IPS-NIHi7 (cell line): ENCODE results near the gene FLYWCH2.
"Not testable (repeated sequence)": the region's sequence is repeated elsewhere in the genome, so short reads cannot be mapped to it uniquely, and the experiment has no call there.

Experiments used
- DNase-seq: peaks from one replicate; pipeline ENCODE4 v3.0.0; 2012; ENCODE audit warnings: mixed read lengths; ENCODE audit errors: extremely low spot score

Gene FLYWCH2

DNA sequence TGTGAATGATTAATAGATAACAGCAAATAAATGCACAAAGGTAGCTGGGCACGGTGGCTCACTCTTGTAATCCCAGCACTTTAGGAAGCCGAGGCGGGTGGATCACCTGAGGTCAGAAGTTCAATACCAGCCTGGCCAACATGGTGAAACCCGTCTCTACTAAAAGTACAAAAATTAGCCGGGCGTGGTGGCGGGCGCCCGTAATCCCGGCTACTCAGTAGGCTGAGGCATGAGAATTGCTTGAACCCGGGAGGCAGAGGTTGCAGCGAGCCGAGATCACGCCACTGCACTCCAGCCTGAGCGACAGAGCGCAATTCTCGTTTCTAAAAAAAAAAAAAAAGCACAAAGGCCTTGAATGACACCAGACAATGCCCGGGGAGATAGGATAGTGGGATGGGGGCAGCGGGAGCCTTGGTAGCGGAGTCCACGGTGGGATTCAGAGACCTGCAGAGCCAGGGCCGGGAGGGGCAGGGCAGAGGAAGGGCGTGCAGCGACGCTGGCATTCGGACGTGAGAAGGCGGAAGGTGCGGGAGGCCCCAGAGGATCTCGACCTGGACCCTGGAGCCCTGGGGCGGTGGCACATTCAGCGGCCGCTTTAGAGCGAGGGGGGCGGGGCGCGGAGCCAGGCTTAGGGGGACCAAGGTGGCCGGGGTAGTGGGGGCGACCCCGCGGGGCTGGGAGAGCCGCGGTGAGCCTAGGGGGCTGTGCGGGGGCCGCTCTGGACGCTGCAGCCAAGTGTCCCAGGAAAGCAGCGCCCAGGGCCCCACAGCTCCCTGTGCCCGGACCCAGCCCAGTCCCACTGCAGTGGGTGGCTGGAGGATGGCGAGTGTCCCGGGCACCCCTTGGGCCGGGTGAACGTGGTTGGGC, 999 bp upstream of the FLYWCH2 start:
- peak; percentile 42 for DNase-seq

DNA sequence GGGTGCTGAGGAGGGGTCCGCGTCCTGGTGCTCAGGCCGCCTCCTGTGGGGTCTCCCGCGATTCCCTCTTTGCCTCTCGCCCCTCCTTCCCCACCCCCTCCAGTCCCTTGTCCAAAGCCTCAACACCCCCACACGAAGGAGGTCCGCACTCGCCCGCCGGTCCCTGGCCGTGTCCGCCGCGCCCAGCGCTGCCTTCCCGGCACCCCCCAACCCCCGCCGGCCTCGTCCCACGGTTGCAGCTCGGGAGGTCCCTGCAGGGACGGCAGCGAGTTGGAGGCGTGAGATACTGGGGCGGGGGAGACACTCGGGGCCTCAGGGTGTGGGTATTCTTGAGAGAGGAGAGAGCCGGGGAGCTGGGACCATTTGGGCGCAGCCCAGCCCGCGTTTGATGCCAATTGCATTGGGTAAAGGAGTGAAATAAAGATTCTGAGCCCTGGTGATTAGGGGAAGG, 468 bp downstream of the FLYWCH2 start:
- peak; percentile 13 for DNase-seq

DNA sequence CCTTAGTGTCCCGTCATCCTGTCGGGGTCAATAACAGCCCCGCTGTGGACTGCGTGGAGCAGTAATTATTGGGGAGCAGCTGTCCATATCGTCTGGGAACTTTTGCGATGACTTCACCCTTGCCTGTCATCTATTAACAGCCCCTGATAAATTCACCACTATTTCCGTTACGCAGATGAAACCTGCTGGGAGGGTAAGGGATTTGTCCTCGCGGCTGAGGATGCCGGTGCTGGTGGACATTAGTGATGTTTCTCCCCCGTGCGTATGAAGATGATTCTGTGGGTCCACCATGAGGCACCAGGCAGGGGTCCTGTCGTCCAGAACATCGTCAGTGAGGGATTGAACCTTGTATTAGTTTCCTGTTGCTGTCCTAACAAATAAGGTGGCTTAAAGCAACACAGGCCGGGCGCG, 1.0 kb downstream of the FLYWCH2 start:
- DNase-seq, result no peak

DNA sequence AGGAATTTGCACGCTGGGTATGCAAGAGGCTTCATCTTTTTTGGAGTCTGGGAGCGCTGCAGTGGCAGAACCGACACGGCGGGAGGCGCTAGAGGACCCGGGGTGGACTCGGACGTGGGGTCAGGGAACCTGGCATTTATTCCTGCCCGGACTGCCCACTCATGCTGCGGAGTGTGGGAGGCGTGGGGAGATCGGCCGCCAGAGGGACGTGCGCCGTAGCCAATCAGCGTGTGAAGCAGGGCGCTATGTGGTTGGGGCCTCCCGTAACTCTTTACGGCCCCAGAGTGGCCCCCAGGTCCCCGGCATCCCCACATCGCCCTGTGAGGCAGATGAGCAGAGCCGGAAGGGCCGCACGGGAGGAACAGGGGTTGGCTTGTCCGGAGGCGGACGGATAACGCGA, 11.2 kb downstream of the FLYWCH2 start:
- no peak for DNase-seq

DNA sequence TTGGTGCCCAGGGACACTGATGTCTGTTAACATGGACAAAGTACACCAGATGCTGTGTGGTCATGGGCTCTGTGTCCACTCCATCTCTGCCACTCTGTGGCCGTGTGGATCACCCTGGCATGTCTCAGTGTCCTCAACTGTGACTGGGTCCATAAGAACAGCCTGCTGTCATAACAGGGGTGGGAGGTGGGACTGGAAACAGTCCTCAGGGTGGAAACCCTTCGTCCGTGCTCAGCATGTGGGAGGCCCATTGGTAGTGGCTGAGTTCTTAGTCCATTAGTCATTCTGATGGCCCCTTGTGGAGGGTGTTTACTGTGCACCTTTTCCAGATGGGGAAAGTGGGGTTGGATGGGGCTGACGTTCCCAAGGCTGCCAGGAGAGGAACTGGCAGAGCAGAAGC, 12.8 kb downstream of the FLYWCH2 start:
- no peak for DNase-seq

DNA sequence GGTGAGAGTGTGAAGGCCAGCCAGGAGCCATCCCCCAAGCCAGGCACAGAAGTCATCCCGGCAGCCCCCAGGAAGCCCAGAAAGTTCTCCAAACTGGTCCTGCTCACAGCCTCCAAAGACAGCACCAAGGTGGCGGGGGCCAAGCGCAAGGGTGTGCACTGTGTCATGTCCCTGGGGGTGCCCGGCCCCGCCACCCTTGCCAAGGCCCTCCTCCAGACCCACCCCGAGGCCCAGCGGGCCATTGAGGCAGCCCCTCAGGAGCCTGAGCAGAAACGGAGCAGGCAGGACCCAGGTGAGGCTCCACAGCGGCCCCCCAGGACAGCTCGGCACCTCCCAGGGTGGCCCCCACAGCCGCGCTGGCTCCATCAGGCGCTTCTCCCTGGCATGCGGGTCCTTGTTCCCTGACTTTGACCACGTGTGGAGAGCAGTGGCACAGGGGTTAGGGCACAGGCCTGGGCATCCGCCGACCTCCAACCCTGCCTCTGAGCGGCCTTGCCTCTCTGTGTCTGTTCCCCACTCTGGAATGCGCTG, 13.5 kb downstream of the FLYWCH2 start:
- peak; percentile 3 for DNase-seq

DNA sequence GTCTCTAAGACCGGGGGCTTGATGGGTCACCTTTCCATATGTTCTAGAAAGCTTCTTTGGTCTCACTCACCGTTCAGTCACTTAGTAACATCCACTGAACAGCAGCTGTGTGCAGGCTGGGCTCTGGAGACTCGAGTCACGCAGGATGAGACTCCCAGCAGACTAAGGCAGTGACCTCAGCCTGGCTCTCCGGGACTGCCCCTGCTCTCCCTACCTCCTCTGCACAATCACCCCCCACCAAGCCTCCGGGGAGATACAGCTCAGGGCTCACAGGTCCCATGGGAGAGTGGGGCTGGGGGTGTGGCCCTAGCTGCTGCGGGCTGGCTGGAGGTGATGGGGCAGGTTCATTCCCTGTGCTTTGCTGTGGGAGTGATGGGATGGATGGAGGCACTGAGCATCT, 14.1 kb downstream of the FLYWCH2 start:
- DNase-seq, result no peak

DNA sequence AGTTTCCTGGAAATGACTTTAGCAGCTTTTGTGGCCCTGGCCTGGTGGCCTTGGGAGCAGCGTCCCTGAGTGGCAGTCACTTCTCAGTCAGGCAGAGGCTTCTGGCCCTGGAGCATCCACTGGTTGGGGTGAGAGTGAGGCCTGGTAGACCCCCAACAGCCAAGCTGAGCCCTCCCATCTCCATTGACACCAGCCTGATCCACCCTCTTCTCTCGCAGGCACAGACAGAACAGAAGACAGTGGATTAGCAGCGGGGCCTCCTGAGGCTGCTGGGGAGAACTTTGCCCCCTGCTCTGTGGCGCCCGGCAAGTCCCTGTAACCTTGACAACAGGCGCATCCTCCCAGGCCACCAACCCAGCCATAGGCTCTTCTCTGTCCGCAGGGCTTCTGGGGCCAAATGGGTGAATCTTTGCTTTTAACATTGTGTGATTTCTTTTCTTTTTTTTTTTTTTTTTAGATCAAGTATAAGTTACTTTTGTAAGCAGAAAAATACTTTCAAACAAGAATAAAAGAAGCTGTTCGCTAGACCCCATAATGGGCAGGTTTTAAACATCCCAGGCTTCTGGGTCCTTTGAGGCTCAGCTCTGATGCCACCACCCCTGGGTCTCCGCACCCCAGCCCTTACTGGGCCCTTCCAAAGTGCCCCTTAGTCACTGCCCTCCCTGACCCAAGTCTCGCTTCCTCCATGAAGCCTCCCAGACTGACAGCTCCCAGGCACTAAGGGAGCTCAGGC, 16.0 kb downstream of the FLYWCH2 start:
- DNase-seq, result no peak

DNA sequence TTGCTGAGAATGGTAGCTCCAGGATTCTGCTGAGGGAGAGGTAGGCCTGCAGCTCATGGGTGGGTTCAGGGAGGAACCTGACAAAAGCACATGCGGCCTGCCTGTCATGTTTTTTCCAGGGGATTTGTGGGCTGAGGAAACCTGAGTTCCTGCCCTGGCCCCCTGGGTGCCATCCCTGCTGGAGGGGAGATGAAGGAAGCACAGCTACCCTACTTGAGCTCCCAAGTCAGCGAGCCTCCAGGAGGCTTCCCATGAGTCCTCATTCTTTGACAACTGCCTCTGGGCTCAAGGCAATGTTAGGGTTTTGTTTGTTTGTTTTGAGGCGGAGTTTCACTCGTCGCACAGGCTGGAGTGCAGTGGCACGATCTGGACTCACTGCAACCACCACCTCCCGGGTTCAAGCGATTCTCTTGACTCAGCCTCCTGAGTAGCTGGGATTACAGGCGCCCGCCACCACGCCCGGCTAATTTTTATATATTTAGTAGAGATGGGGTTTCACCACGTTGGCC, 16.6 kb downstream of the FLYWCH2 start:
- DNase-seq, result no peak

DNA sequence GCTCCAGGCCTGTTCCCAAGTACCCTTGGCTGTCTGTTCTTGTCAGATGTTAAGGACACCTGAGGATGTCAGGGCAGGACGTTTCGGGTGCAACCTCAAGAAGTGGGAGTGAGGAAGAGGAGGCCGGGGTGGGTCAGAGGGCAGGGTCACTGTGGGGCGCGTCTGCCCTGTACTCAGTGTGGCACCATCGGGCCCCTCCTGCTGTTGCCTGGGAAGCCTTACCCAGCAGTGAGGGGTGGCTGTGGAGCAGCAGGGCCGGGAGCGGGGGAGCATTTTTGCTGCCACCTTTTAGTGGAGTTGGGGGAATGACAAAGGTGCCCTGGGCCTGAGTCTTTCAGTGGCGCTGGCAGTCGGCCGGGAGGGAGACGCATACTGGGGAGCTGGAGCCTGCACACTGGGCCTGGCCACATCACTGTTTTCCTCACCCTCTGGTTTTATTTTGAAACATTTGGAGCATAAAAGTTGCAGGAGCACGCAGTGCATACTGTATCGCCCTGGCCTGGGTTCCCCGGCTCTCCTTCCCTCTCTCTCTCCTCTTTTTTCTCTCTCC, 17.6 kb downstream of the FLYWCH2 start:
- DNase-seq, result no peak

DNA sequence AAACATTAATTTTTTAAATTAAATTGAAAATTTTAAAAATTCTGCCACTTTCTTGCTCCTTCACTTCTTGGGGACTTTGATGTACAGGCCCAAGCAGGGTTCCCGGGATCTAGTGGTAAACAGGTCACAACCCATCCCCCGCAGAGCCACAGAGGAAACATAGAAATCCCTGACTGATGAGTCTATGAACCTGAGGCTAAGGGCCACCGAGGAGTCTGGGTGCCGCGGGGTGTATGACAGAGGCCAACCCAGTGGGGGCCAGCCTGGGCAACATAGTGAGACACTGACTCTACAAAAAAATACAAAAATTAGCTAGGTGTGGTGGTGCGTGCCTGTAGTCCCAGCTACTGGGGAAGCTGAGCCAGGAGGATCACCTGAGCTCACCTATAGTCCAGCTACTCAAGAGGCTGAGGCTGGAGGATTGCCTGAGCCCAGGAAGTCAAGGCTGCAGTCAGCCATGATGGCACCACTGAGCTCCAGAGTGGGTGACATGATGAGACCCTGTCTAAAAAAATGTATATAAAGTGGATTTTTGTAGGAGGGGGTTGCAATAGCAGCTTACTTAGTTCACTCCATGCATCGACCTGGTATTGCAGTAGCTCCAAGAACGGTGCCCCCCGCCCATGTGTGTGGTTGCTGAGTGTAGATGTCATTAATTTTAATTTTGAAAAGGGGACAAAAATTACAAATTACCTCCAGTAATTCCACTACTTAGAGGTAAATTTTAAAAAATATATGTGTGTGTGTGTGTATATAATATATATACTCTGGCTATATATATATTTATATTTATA, 19.5 kb downstream of the FLYWCH2 start:
- DNase-seq, result no peak

DNA sequence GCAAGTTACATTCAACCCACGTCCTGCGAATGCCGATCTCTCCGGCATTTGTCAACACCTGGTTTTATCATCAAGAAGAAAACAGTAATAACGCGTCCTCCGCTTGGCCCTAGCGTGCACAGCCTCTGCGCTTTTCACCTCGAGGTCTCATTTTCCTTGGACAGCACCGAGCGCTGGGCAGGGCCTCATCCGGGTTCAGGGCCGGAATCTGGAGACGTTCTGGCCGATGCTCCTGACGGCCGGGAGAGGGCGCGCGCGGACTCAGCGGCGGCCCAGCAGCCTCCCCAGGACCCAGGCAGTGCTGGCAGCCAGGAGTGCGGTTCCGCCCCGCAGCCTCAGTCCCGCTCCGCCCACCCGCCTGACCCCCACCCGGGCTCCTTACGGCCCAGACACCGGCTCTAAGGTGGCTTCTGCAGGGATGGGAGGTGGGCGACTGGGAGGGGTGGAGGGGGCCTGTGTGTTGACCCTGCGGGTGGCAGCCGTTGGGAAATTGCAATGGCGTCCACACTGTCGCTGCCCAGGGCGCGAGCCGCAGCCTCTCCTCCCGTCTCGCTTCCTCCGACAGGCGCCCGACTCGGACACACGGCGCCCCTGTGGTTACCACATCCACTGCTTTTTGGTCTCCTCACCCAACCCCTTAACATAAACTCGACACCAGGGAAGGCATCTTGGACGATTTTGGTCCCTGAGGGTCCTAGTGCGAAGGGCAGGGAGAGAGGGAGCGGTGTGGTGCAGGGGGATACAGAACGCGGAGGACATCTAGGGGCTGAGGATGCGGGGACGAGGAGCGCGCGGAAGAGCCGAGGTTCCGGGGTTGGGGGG, 21.3 kb downstream of the FLYWCH2 start:
- peak; percentile 90 for DNase-seq

DNA sequence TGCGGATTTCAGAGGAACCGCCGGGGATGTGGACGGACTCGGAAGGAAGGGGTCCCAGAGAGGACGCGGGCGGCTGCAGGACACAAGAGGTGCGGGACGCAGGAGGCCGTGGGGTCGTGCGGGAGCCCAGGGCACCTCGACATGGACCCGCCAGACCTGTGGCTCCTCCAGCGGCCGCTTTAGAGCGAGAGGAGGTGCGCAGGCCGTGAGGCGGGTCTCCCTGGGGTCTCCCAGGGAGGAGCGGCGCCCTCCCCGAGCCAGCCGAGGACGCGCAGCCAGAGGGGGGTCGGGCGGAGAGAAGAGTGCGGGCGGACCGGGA, 21.9 kb downstream of the FLYWCH2 start:
- DNase-seq, result no peak

DNA sequence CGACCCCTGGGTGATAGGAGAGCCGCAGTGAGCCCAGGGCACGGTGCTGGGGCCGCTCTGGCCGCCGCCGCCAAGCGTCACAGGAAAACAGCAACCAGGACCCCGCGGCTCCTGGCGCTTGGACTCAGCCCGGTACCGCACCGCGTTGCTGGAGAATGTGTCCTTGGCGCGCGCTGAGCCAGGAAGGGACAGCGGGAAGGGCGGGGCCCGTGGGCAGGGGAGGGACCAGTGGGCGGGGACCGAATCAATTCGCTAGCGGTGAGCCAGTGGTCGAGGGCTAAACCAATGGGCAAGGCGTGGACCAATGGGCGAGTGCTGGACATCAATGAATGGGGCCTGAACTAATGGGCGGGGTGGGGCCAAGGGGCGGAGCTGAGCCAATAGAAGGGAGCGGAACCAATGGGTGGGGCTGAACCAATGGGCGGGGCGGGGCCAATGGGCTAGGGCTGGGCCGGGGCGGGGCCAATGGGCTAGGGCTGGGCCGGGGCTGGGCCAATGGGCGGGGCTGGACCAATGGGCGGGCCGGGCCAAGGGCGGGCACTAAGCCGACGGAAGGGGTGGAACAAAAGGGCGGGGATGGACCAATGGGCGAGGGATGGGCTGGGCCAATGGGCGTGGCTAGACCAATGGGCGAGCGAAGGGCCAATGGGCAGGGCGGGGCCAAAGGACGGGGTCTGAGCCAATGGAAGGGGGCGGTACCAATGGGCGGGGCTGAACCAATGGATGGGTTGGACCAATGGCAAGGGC, 22.4 kb downstream of the FLYWCH2 start:
- DNase-seq, result peak; percentile 95

DNA sequence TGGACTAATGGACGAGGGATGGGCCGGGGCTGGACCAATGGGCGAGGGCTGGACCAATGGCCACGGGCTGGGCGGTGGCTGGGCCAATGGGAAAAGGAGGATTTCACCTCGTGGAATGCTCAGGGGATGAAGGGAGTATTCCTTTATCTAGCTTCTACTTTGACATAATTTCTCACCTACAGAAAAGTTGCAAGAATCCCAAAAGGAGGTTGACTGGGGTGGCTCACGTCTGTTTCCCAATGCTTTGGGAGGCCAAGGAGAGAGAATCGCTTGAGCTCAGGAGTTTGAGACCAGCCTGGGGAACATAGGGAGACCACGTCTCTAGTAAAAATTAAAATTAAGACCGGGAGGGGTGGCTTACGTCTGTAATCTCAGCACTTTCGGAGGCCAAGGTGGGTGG, 23.0 kb downstream of the FLYWCH2 start:
- DNase-seq, result no peak

DNA sequence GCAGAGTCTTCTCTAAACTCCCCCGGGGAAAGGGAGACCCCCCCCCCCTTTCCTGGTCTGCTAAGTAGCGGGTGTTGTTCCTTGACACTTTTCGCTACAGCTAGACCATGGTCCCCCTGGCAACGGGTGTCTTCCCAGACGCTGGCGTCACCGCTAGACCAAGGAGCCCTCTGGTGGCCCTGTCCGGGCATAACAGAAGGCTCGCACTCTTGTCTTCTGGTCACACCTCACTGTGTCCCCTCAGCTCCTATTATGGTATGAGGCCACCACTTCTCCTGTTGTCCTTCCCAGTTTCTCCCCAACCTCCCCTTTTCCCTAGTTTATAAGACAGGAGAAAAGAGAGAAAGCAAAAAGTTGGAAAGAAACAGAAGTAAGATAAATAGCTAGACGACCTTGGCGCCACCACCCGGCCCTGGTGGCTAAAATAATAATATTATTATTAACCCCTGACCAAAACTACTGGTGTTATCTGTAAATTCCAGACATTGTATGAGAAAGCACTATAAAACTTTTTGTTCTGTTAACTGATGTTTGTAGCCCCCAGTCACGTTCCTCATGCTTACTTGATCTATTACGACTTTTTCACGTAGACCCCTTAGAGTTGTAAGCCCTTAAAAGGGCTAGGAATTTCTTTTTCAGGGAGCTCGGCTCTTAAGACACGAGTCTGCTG, 24.2 kb downstream of the FLYWCH2 start:
- not testable (repeated sequence) for DNase-seq

DNA sequence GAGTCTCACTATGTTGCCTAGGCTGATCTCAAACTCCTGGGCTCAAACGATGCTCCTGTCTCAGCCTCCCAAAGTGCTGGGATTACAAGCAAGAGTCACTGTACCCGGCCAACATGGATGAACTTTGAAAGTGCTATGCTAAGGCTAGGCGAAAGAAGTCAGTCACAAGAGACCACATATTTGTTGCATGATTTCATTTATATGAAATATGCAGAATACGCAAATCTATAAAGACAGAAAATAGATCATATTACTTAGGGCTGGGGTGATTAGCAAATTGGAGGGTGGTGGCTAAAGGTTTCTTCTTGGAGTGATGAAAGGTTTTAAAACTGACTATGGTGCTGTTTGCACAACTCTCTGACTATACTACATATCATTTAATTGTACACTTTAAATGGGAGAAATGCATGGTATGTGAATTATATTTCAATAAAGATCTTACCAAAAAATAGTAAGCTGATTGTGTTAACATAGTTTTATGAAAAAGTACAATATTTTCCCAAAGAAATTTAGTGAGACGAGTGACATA, 27.5 kb downstream of the FLYWCH2 start:
- DNase-seq, result no peak

DNA sequence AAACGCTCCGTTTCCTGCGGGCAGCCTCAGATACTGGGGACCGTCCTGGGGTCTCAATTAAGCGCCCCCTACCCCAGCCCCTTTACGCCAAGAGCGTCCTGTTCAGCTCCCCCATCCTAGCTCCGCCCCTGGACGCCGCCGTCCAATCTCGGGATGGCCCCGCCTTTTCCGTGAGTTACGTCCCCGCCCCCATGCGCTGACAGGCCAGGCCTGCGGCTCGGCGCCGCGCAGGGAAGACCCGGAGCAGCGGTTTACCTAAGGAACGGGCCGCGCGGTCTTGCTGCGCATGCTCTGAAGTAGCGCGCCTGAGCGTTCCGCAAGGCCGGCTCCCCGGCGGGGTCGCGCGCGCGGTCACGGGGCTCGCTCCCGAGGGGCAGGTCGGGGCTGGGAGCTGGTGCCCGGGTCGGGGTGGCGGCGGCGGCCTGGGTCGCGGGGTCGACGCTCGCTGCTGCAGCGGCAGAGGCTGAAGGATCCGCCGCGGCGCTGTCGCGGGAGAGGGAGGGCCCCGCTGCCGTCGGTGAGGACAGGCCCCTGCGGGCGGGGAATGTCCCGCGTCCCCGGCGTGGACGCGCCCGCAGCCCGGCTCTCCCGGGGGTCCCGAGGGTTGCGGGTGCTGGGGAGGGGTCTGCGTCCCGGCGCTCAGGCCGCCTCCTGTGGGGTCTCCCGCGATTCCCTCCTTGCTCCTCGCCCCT, 28.8 kb downstream of the FLYWCH2 start, which contains the start of gene FLYWCH1:
FLYWCH1 (plus strand) TSS at position 294 of the 692 bp plus-strand sequence. CDS start 17,755 bp downstream, outside the sequence.
- DNase-seq, result peak; percentile 98
